Tibial artery (tissue), 4 donors: ENCODE measurements around the gene GALT.

Source experiments
- DNase-seq, 2 donors: peaks; one replicate each; pipeline ENCODE4 v3.0.0-alpha.2; 2019
- H3K27ac ChIP-seq, 2 donors: fragments of 200-600 bp; sonication (generic) in 1 of 2; 1 replicate in 1 of 2; 2 replicates in 1 of 2; pipeline ENCODE4 v1.5.1; 2018 to 2019; ENCODE audit warnings: mild to moderate bottlenecking in 1 of 2
- H3K27me3 ChIP-seq, 2 donors: fragments of 200-600 bp; sonication (generic) in 1 of 2; one replicate each; pipeline versions ENCODE4 v1.5.1 to v1.6.0; 2016 to 2019
- H3K36me3 ChIP-seq, 3 donors: fragments of 200-600 bp; sonication (generic) in 2 of 3; one replicate each; pipeline ENCODE4 v1.5.1; 2016 to 2019; ENCODE audit warnings: mild to moderate bottlenecking in 2 of 3
- H3K4me1 ChIP-seq, 4 donors: fragments of 200-600 bp; sonication (generic) in 2 of 4; 1 replicate in 3 of 4; 2 replicates in 1 of 4; pipeline ENCODE4 v1.5.1; 2016 to 2019
- H3K4me3 ChIP-seq, 2 donors: fragments of 200-600 bp; sonication (generic) in 1 of 2; 1 replicate in 1 of 2; 2 replicates in 1 of 2; pipeline ENCODE4 v1.5.1; 2018 to 2019; ENCODE audit warnings: mild to moderate bottlenecking in 2 of 2
- H3K9me3 ChIP-seq, 3 donors: fragments of 200-600 bp; sonication (generic) in 1 of 3; one replicate each; pipeline ENCODE4 v1.5.1; 2016 to 2019
- intact Hi-C: fragments of 100-400 bp; cut with DNase I; formaldehyde crosslinking; loops from one replicate; pipeline ENCODE4 v1.15.0; 2023; ENCODE audit warnings: low total_unique reads
- TF ChIP-seq, protein P1 (sequence below), 2 experiments: fragments of 200-600 bp in 1 of 2; fragments of 450-650 bp in 1 of 2; IDR thresholded peaks; one replicate each; pipeline ENCODE4 v1.5.1; 2017 to 2019; ENCODE audit warnings: antibody characterized with exemption in 2 of 2, mild to moderate bottlenecking in 1 of 2, moderate library complexity in 1 of 2

GALT gene

DNA sequence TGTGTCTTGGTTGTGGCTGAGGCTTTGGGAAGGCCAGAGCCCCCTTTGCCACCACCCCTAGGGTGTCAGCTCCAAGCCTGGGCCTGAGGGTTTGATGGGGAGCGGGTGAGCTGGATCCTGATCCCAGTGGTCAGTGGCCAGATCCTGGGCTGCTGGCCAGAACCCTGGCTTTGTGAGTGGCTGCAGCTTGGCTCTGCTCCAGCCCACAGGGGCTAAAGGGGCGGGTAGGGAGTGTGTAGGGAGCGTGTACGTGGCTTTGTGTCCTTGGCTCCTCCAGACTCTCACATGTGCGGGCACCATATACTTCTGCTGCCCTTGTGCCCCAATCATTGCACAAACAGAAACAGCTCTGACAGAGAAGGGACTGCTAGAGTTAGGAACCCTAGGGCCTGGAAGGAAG lies 4.3 kb downstream of the GALT start:
- peak overlapping the region; percentile 86 to 93 for H3K27ac ChIP-seq
- peaks cover 8 to 17% (median 16%) of the 10 kb centered on the region in 3 donors for H3K36me3 ChIP-seq
- no peaks in the 10 kb centered on the region for H3K9me3 ChIP-seq
- no peak overlapping the region for H3K4me3 ChIP-seq
- peaks cover 8 to 74% (median 67%) of the 10 kb centered on the region in 4 donors for H3K4me1 ChIP-seq
- no peak for DNase-seq
- intact Hi-C loops = no loop called here
- H3K27me3 ChIP-seq = no peaks in the 10 kb centered on the region
- TF ChIP-seq, protein P1, sequence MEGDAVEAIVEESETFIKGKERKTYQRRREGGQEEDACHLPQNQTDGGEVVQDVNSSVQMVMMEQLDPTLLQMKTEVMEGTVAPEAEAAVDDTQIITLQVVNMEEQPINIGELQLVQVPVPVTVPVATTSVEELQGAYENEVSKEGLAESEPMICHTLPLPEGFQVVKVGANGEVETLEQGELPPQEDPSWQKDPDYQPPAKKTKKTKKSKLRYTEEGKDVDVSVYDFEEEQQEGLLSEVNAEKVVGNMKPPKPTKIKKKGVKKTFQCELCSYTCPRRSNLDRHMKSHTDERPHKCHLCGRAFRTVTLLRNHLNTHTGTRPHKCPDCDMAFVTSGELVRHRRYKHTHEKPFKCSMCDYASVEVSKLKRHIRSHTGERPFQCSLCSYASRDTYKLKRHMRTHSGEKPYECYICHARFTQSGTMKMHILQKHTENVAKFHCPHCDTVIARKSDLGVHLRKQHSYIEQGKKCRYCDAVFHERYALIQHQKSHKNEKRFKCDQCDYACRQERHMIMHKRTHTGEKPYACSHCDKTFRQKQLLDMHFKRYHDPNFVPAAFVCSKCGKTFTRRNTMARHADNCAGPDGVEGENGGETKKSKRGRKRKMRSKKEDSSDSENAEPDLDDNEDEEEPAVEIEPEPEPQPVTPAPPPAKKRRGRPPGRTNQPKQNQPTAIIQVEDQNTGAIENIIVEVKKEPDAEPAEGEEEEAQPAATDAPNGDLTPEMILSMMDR (IDR thresholded peaks at IDR 0.05) = no peak

DNA sequence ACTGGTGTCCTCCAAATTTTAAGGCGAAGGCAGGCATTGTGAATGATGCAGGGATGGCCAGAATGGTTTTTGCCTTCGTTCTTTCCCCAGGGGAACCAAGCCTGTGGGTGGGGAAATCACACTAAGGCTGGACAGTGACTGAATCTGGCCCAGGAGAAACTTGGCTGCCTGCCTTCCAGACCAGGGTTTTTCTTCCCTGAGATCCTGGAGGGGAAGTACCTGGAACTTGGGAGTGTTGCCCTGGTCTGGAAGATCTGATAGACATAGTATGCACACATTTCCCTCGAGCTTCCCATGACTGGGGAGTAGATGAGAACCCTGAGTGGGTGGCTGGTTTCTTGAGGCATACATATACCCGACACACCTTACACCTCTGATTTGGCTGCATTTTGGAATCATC lies 4.8 kb downstream of the GALT start:
- intact Hi-C loops = no loop called here
- H3K4me1 ChIP-seq = peaks cover 8 to 73% (median 62%) of the 10 kb centered on the region in 4 donors
- no peaks in the 10 kb centered on the region for H3K9me3 ChIP-seq
- DNase-seq = peak in 1 of 2 donors; percentile 76
- TF ChIP-seq, protein P1 (IDR thresholded peaks at IDR 0.05) = no peak
- no peaks in the 10 kb centered on the region for H3K27me3 ChIP-seq
- H3K27ac ChIP-seq = peak overlapping the region; percentile 86 to 93
- peaks cover 8 to 17% (median 16%) of the 10 kb centered on the region in 3 donors for H3K36me3 ChIP-seq
- peak overlapping the region; percentile 45 to 60 for H3K4me3 ChIP-seq

DNA sequence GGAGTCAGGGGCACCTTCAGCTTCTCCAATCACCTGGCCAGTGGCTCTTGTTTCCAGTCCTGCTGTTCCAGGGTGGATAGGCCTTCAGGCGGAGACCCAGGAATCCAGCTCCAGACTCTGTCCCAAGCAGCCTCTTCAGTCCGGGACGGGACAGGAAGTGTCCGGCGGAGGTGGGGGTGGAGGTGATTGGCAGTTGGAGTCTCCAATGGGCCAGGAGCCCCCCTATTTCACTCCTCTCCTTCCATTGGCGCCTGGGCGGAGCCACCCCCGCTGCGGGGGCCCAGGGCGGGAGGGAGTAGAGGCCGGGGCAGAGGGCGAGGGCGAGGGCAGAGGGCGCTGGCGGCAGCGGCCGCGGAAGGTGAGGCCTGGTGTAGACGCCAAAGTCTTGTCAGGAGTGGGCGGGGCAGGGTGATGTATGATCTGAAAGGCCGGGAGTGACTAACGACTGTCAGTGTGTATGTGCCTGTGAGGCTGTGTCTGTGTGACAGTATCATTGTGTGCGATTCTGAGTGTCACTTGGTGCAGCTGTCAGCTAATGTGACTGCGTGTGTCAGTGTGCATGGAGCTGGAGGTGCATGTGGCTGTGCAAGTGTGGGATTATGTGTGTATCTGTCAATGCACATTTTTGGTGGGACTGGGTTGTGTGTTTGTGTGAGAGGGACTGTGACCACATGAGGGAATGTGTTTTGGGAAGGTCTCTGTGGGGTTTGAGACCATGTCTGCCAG lies 5.6 kb downstream of the GALT start, which contains the start of gene IL11RA:
Gene IL11RA, plus strand, starts transcription at position 310 of the 726 bp plus-strand sequence. CDS start 3,033 bp downstream, outside the sequence.
- peak; percentile 92 to 97 for DNase-seq
- Histone ChIP-seq H3K27ac (peak within 1 kb of the TSS; percentile 86 to 93), H3K4me3 (peak within 1 kb of the TSS; percentile 45 to 60), H3K9me3 (no peaks in the 10 kb centered on the region), H3K27me3 (no peaks in the 10 kb centered on the region), H3K36me3 (peaks cover 8 to 19% (median 16%) of the 10 kb centered on the region in 3 donors), H3K4me1 (peaks cover 8 to 70% (median 61%) of the 10 kb centered on the region in 4 donors)
- TF ChIP-seq, protein P1 (IDR thresholded peaks at IDR 0.05) = no peak
- intact Hi-C loops = no loop called here

GRCh38 chr9:34652602-34653000 lies 6.1 kb downstream of the GALT start:
- no peaks in the 10 kb centered on the region for H3K9me3 ChIP-seq
- intact Hi-C loops = no loop called here
- H3K27me3 ChIP-seq = no peaks in the 10 kb centered on the region
- H3K36me3 ChIP-seq = peaks cover 8 to 24% (median 16%) of the 10 kb centered on the region in 3 donors
- H3K4me1 ChIP-seq = peaks cover 8 to 65% (median 56%) of the 10 kb centered on the region in 4 donors
- no peak for DNase-seq
- peak overlapping the region; percentile 86 to 93 for H3K27ac ChIP-seq
- TF ChIP-seq, protein P1 (IDR thresholded peaks at IDR 0.05) = no peak
- H3K4me3 ChIP-seq = peak overlapping the region; percentile 45 to 60

DNA sequence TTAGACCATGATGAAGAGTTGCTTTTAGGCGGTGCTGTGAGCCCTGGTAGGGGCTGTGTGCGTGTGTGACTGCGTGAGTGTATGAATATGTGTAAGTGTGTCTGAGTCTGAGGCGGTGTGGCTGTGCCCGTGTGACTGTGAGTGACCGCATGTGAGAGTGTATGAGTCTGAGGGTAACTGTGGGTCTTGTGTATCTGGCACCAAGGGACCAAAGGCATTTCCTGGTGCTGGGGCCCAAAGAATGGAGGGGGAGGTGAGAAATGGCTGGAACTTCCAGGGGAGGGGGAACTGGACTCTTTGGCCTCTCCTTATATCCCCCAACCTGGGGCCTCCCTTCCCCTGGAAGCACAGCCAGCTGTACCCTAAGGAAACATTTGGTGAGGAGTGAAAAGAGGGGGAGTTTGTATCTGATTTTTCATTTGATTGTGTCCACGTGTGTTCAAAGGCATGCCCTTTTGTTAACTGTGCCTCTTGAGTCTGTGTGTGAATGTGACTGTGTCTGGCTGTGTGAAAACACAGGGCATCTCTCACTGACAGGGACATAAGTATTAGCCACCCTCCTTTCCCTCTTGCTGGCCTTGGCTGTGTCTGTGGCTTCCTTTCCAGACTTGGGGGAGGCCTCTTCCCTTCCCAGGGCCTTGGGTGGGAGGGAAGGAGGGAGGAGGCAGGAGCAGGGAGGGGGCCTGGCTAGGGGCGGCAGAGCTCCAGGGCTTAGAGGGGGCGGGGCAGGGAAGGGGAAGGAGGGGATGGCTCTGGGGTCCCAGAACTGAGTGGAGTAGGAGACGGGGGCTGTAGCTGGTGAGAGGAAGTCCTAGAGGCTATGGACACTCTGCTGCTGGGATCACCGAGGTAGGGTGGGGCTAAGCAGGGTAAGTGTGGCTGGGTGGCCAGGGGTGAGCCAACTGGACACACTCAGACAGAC lies 6.9 kb downstream of the GALT start:
- no peaks in the 10 kb centered on the region for H3K27me3 ChIP-seq
- peaks cover 8 to 57% (median 48%) of the 10 kb centered on the region in 4 donors for H3K4me1 ChIP-seq
- intact Hi-C loops = no loop called here
- H3K4me3 ChIP-seq = peak overlapping the region; percentile 45 to 60
- TF ChIP-seq, protein P1 (IDR thresholded peaks at IDR 0.05) = no peak
- H3K36me3 ChIP-seq = peaks cover 8 to 26% (median 14%) of the 10 kb centered on the region in 3 donors
- H3K27ac ChIP-seq = peak overlapping the region; percentile 86 to 93
- DNase-seq = peak; percentile 52 to 86
- H3K9me3 ChIP-seq = no peaks in the 10 kb centered on the region
